CD4-positive, alpha-beta T cell treated with Interleukin-4 for 4 hours (primary cell): Measurements from ENCODE around the gene URGCP.
A peak's percentile ranks its signal among the peaks of the same experiment; 100 is the strongest.
"Not testable (repeated sequence)": the region's sequence is repeated elsewhere in the genome, so short reads cannot be mapped to it uniquely, and the experiment has no call there.

Experiments
- DNase-seq: peaks from one replicate; pipeline ENCODE4 v3.0.0-alpha.2; 2020

The URGCP gene

DNA sequence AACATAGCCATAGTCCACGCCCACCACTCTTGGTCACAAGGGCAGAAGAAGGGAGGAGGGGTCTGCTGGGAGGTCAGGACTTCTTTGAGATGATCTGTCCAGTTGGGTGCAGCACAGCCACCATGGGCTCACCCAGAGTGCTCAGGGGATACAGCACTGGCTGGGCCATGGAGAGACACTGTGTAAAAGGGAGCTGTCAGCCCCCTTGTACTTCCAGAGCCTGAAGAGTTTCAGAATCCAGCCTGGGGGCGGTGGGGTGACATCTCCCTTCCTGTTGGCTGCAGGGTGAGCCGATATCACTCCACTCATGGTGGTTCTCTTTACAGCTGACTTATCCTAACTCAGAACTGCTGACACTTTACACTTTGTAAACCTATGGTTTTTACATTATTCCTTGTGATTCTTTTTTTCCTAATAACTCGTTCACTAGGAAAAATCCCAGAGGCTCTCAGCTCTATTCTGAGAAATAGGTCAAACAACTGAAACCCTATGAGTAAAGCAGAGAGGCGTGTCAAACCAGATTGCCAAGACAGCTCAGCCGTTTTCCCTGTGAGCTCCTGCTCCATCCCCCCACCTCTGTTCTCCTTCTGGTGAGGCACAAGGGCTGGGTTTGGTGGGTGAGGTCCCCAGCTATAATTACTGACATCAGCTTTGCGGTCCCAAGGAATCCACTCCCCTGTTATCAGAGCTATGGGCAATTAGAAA lies 33.8 kb downstream of the URGCP start:
- no peak for DNase-seq

DNA sequence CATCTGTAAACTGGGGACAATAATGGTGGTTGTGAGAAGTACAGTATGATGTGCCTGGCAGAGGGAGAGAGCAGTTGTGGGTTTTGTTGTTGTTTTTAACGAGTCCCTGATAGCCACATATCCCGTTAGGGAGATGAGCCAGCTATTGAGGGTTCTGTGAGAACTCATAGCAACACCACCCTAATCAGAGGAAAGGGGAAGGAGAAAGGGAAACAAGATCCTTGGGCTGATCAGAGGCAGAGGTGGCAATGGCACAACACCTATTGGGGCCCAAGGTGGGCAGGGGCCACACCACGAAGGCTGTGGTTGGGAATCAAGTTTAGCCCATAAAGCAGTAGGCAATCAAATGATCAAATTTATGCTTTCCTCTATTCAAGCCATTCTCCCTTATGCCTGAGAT lies 35.3 kb downstream of the URGCP start:
- DNase-seq, result no peak

DNA sequence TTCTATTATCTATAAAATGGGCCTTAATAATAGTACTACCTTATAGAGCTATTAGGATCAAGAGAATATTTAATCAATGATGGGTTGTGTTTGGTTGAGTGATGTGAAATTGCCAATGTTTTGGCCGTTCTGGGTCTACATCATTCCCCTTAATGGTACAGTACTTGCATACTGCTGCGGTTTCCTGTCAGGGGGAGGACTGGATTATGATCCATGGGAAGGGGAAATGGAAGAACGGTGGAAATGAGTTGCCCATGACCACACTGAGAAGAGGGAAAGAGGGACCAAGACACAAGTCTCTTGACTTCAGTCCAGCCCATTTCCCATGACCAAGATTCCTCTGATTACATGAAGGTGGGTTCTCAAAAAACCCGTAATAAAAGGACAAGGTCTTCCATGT lies 36.1 kb downstream of the URGCP start:
- no peak for DNase-seq

DNA sequence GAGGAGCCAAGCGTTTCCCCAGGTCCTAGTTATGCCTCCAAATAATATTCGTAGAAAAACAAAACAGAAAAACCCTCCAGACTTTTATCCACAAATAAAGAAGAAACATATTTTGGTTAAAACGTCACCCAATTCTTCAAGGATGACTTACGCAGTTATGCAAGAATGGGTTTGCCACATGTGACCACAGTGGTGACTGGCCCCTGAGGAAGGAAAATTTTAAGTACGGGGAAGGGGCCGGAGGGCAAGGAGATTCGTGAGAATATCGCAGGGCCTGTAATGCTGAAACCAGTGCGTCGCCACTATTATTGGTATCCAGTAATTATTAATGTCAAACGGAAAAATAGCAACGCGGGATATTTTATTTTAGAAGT lies 36.5 kb downstream of the URGCP start:
- DNase-seq, result peak; percentile 30

GRCh38 chr7:43869006-43869866 lies 37.2 kb downstream of the URGCP start, which contains the start of gene MRPS24:
Gene MRPS24, minus strand, starts transcription at chr7:43869517. Its CDS starts 22 bp downstream, at chr7:43869495.
- peak; percentile 93 for DNase-seq

GRCh38 chr7:43868681-43869005 lies 37.8 kb downstream of the URGCP start:
- DNase-seq, result no peak

GRCh38 chr7:43868181-43868580 lies 38.2 kb downstream of the URGCP start:
- no peak for DNase-seq

DNA sequence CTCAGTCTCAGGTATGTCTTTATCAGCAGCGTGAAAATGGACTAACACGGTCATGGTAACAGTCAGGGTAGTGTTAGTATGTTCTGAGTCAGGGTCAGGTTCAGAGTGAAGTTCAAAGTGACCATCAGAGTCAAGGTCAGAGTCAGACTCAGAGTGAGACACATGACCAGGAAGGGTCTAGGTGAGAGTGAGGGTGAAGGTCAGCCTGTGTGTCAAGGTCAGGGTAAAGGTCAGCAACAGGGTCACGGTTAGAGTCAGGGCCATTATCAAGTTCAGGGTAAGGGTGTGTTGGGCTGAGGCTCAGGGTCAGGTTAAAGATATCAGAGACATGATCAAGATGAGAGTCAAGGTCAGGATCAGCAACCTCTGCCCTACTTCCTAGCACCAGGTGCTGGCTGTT lies 41.1 kb downstream of the URGCP start:
- no peak for DNase-seq

DNA sequence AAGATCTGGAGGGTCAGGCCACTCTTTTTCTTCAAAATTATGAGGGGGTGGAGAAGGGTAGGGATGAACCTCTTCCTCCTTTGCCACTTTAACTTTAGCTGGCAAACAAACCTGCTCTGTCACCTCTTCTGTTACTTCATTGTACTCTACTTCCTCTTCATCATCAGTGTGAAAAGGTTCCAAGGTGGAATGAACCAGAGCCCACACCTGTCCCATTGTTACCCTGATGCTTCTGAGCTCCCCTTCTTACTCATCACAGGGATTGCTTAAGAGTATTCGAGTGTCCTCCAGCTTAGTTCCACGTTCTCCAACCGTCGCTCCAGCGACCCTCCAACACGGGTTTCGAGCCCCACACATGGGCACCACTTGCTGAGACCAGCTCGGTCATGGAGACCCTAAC lies 42.3 kb downstream of the URGCP start:
- no peak for DNase-seq

DNA sequence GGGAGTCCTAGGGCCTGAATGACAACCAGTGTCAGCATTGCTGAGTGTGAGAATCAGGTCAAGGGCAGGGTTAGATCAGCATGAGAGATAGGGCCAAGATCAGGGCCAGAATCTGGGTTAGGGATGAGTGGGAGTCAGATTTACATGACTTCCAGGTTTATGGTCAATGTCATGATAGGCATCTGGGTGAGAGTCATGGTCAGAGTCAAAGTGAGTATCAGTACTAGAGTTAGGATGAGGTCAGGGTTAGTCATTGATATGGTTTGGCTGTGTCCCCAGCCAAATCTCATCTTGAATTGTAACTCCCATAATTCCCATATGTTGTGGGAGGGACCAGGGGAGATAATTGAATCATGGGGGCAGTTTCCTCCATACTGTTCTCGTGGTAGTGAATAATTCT lies 49.4 kb downstream of the URGCP start:
- no peak for DNase-seq

DNA sequence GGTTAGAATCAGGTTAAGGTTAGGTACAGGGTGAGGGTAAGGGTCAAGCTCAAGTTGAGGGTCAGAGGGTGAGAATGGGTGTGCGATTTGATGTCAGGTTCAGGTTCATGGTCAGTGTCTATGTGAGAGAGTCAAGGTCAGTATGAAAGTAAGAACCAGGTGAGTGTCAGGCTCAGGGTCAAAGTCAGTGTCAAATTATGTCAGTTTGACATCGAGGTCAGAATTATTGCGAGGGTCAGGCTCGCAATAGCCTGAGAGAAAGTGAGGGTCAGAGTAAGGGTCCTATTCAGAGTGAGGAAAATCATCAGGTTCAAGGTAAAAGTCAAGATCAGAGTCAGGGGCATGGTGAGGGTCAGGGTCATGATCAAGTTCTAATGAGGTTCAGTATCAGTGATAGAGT lies 50.1 kb downstream of the URGCP start:
- no peak for DNase-seq

GRCh38 chr7:43855176-43855575 lies 51.2 kb downstream of the URGCP start:
- DNase-seq, result no peak

GRCh38 chr7:43851805-43852204 lies 54.6 kb downstream of the URGCP start:
- no peak for DNase-seq

DNA sequence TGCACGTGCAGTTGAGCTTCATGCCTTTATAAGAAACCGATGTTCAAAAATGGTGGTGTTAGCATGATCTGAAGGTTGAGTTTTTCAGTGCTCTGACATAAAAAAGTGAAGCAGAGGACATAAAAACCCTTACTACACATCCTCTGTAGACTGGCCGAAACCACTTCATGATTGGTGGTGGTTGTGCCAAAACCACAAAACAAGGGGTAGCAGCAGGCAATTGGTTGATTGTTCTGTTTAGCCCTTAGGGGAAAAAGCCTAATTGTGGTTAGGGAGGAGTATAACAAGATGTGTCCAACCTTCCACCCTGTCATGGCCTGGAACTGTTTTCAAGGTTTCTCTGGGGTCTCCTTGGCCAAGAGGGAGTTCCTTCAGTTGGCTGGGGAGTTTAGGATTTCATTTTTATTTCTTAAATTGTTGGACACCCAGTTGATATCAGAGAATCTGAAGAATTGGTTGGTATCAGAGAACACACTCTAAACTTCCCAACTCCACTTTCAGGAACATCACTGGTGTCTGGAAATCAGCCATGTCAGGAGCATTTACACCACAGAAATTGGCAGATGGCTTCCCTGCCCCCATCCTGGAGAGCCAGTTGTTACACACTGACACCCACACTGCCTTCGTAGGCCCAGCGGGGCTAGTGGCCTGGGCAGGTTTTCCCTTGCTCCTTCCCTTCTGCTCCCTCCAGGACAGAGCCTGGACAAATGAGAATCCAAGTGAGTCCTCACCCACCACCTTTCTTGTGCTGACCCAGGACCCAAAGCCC lies 55.9 kb downstream of the URGCP start:
- no peak for DNase-seq

- no peak for DNase-seq
These were observed 57.3 kb downstream of the URGCP start for GRCh38 chr7:43849047-43849446.

DNA sequence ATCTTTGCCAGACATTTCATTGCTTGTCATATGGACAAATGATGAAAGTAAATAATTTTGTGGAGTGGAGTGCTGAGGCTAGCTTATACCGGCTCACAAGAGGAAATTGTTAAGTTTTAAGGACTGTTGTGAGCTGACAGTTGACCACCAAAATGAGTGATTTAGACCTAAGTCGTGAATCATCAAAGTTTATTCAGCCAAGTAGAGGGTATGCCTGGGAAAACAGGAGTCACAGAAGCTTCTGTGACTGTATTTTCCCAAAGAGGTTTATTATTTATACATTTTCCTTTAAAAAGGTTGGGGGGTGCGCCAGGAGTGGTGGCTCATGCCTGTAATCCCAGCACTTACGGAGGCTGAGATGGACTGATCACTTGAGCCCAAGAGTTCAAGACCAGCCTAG lies 58.9 kb downstream of the URGCP start:
- no peak for DNase-seq

GRCh38 chr7:43844662-43845061 lies 61.7 kb downstream of the URGCP start:
- DNase-seq, result no peak

- no peak for DNase-seq
These were observed 62.1 kb downstream of the URGCP start for GRCh38 chr7:43844257-43844656.

- no peak for DNase-seq
These were observed 63.1 kb downstream of the URGCP start for GRCh38 chr7:43843296-43843695.

GRCh38 chr7:43838201-43838658 lies 68.2 kb downstream of the URGCP start:
- no peak for DNase-seq

DNA sequence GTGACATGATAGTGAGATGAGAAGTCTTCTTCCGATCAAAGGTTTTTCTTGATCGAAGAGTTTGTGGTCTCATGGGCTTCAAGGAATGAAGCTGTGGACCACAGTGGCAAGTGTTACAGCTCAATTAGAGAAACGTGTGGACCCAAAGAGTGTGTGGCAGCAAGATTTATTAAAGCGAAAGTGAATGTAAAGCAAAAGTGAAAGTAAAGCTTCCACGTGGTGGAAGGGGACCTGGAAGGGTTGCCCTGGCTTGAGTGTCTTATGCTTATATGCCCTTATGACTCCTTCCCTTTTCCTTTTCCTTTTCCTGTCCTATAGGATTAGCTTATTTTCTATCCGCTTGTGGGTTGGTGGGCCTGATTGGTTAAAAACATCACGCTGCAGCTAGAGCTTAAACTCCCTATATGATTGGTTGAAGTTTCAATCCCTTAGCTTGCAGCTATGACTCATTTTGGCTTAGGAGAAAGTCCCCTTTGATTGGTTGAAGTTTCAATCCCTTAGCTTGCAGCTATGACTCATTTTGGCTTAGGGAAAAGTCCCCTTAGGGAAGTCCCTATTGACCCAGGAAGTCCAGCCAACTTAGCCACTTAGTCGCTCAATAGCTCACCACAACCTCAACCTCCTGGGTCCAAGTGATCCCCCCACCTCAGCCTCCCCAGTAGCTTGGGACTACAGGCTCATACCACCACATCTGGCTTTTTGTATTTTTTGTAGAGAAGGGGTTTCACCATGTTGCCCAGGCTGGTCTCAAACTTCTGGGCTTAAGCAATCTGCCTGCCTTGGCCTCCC lies 71.7 kb downstream of the URGCP start:
- peak; percentile 85 for DNase-seq

GRCh38 chr7:43830917-43831316 lies 75.5 kb downstream of the URGCP start:
- not testable (repeated sequence) for DNase-seq
